Measurements from ENCODE around the gene UST. TPM values are rescaled to one million over a fixed set of nuclear protein-coding genes. Genes with fewer than 3 reads are reported as not detected.
A peak's percentile ranks its signal among the peaks of the same experiment; 100 is the strongest.

UST gene
- total RNA-seq, 2 donors from 2014 or later = 1.6 to 3.7 TPM

DNA sequence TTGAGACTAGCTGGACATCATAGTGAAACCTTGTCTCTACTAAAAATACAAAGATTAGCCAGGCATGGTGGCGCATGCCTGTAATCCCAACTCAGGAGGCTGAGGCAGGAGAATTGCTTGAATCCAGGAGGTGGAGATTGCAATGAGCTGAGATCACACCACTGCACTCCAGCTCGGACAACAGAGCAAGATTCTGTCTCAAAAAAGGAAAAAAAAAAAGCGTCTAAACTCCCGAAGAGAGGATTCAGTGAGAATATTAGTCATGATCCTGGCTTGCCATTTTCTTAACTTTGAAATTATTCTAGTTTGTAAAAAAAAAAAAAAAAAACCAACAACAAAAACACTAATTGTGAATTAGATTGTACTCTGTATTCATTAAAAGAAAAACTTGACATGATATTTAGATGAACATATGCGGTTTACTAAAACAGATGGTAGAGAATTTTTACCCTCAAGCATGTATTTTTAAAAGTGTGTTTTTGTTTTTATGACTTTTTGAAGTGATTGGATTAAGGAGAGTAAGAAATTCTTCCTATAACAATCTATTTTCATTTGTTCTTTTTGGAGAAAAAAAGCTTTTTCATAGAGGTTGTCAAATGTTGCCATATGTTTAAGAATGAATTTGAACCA lies 80.7 kb downstream of the UST start:
- Mint-ChIP-seq H3K36me3 (ENCODE audit: insufficient read depth in 2 of 2) (no peaks in the 10 kb centered on the region), H3K27me3 (ENCODE audit: low read depth) (peaks cover 9% of the 10 kb centered on the region), H3K27ac (no peak overlapping the region), H3K4me1 (ENCODE audit: low read depth) (peaks cover 22% of the 10 kb centered on the region), H3K9me3 (peaks cover 0 to 5% of the 10 kb centered on the region in 2 donors), H3K4me3 (no peak overlapping the region)
- ATAC-seq (replicated peaks in 1 of 2) (no peak), DNase-seq (no peak)

DNA sequence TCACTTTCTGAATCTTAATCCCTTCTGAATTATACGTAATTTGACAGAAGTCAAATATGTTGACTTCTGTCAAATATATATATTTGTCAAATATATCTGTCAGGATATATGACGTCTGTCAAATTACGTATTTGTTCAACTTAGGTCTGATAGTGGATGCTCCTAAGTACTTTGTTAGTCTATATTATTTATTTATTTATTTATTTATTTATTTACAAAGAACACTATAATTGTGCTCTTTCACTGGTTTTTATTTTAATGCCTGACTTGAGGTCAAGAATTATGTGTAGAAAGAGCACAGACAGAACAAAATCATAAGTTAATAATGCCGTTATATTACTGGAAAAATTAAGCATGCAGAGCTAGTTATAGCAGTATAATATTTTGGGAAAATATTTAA lies 81.2 kb downstream of the UST start:
- H3K4me1 Mint-ChIP-seq (ENCODE audit: low read depth) = peaks cover 22% of the 10 kb centered on the region
- peaks cover 9% of the 10 kb centered on the region for H3K27me3 Mint-ChIP-seq (ENCODE audit: low read depth)
- ATAC-seq (replicated peaks in 1 of 2) = no peak
- H3K9me3 Mint-ChIP-seq = peaks cover 0 to 5% of the 10 kb centered on the region in 2 donors
- no peak for DNase-seq
- no peaks in the 10 kb centered on the region for H3K36me3 Mint-ChIP-seq (ENCODE audit: insufficient read depth in 2 of 2)
- no peak overlapping the region for H3K27ac Mint-ChIP-seq
- H3K4me3 Mint-ChIP-seq = no peak overlapping the region

- Mint-ChIP-seq H3K4me3 (peak overlapping the region in 1 of 2 donors; percentile 92), H3K9me3 (peaks cover 0 to 5% of the 10 kb centered on the region in 2 donors), H3K36me3 (ENCODE audit: insufficient read depth in 2 of 2) (no peaks in the 10 kb centered on the region), H3K27ac (no peak overlapping the region), H3K27me3 (ENCODE audit: low read depth) (peaks cover 8% of the 10 kb centered on the region), H3K4me1 (ENCODE audit: low read depth) (peaks cover 28% of the 10 kb centered on the region)
- DNase-seq (no peak), ATAC-seq (replicated peaks in 1 of 2) (no peak)
Observed at GRCh38 chr6:148829415-148830101, 82.7 kb downstream of the UST start.

GRCh38 chr6:148830614-148831013 lies 83.8 kb downstream of the UST start:
- Mint-ChIP-seq H3K27ac (peak overlapping the region; percentile 95), H3K4me3 (peak overlapping the region; percentile 56 to 92), H3K36me3 (ENCODE audit: insufficient read depth in 2 of 2) (no peaks in the 10 kb centered on the region), H3K27me3 (ENCODE audit: low read depth) (peaks cover 8% of the 10 kb centered on the region), H3K9me3 (peaks cover 0 to 2% of the 10 kb centered on the region in 2 donors), H3K4me1 (ENCODE audit: low read depth) (peaks cover 33% of the 10 kb centered on the region)
- ATAC-seq (replicated peaks in 1 of 2) = peak; percentile 63 to 70
- no peak for DNase-seq

DNA sequence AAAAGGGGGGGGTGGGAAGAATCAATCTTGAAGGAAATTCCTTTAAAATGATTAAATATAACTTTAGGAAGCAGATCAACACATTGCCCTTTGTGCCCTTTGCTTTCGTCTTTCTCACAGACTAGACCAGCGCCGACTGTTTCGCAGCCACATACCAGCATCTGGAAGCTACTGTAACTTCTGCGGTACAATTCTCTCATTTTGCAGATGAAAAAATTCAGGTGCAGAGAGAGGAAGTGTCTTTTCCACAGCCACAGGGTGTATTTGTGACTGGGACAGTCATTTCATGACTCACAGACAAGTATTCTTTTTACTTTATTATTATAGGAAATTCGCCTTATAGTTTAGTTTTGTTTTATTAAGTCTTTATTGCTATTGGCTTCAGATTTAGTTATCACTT lies 84.2 kb downstream of the UST start:
- no peaks in the 10 kb centered on the region for H3K36me3 Mint-ChIP-seq (ENCODE audit: insufficient read depth in 2 of 2)
- H3K27me3 Mint-ChIP-seq (ENCODE audit: low read depth) = peaks cover 8% of the 10 kb centered on the region
- peak overlapping the region; percentile 56 to 92 for H3K4me3 Mint-ChIP-seq
- H3K9me3 Mint-ChIP-seq = no peaks in the 10 kb centered on the region
- H3K4me1 Mint-ChIP-seq (ENCODE audit: low read depth) = peaks cover 37% of the 10 kb centered on the region
- ATAC-seq (replicated peaks in 1 of 2) (peak; percentile 56 to 68), DNase-seq (peak; percentile 33)
- peak overlapping the region; percentile 95 for H3K27ac Mint-ChIP-seq

DNA sequence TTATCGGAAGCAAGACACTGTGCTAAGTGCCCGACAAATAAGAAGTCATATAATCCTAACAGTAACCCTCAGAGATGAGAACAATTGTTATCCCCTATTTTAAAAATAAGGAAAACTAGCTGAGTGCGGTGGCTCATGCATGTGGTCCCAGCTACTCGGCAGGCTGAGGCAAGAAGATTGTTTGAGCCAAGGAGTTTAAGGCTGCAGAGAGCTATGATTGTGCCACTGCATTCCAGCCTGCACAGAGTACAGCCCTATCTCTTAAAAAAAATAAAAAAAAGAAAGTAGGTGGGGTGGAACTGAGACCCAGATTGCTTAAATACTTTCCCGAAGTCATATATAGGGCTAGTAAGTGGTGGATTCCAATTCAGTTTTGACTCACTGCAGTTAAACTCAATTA lies 84.7 kb downstream of the UST start:
- peaks cover 8% of the 10 kb centered on the region for H3K27me3 Mint-ChIP-seq (ENCODE audit: low read depth)
- no peaks in the 10 kb centered on the region for H3K36me3 Mint-ChIP-seq (ENCODE audit: insufficient read depth in 2 of 2)
- no peak overlapping the region for H3K27ac Mint-ChIP-seq
- ATAC-seq (replicated peaks in 1 of 2) (no peak), DNase-seq (no peak)
- peak overlapping the region; percentile 24 to 92 for H3K4me3 Mint-ChIP-seq
- peaks cover 42% of the 10 kb centered on the region for H3K4me1 Mint-ChIP-seq (ENCODE audit: low read depth)
- no peaks in the 10 kb centered on the region for H3K9me3 Mint-ChIP-seq

GRCh38 chr6:148835920-148836441 lies 89.2 kb downstream of the UST start:
- peaks cover 8% of the 10 kb centered on the region for H3K27me3 Mint-ChIP-seq (ENCODE audit: low read depth)
- peaks cover 0 to 2% of the 10 kb centered on the region in 2 donors for H3K36me3 Mint-ChIP-seq (ENCODE audit: insufficient read depth in 2 of 2)
- H3K9me3 Mint-ChIP-seq = no peaks in the 10 kb centered on the region
- peak overlapping the region; percentile 53 to 75 for H3K4me3 Mint-ChIP-seq
- peak overlapping the region; percentile 82 for H3K27ac Mint-ChIP-seq
- DNase-seq (peak; percentile 49 to 58), ATAC-seq (replicated peaks in 1 of 2) (peak; percentile 81 to 84)
- peaks cover 41% of the 10 kb centered on the region for H3K4me1 Mint-ChIP-seq (ENCODE audit: low read depth)

DNA sequence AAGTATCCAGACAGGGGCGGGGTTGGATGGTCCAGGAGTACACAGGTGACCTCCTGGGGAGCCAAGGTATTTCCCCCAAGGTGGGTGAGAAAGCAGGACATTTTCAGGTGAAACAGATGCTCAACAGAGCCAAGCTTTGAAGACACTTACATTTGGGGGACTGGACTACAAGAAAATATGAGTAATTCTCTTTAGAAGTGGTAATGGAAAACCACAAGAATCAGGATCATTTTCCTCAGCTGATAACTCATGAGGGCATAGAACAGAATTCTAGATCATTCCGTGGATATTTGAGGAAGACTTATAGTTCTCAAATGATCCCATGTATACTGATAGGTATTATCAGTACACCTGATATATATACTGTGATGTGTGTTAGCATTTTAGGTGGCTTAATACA lies 89.9 kb downstream of the UST start:
- Mint-ChIP-seq H3K27ac (peak overlapping the region; percentile 82), H3K4me1 (ENCODE audit: low read depth) (peaks cover 34% of the 10 kb centered on the region), H3K9me3 (no peaks in the 10 kb centered on the region), H3K4me3 (peak overlapping the region; percentile 53 to 75), H3K27me3 (ENCODE audit: low read depth) (peaks cover 8% of the 10 kb centered on the region), H3K36me3 (ENCODE audit: insufficient read depth in 2 of 2) (peaks cover 0 to 2% of the 10 kb centered on the region in 2 donors)
- DNase-seq (no peak), ATAC-seq (replicated peaks in 1 of 2) (no peak)

GRCh38 chr6:148837941-148838340 lies 91.1 kb downstream of the UST start:
- Mint-ChIP-seq H3K4me1 (ENCODE audit: low read depth) (peaks cover 34% of the 10 kb centered on the region), H3K36me3 (ENCODE audit: insufficient read depth in 2 of 2) (peaks cover 0 to 2% of the 10 kb centered on the region in 2 donors), H3K9me3 (no peaks in the 10 kb centered on the region), H3K27me3 (ENCODE audit: low read depth) (peaks cover 8% of the 10 kb centered on the region), H3K4me3 (no peak overlapping the region), H3K27ac (no peak overlapping the region)
- no peak for ATAC-seq (replicated peaks in 1 of 2)
- no peak for DNase-seq

DNA sequence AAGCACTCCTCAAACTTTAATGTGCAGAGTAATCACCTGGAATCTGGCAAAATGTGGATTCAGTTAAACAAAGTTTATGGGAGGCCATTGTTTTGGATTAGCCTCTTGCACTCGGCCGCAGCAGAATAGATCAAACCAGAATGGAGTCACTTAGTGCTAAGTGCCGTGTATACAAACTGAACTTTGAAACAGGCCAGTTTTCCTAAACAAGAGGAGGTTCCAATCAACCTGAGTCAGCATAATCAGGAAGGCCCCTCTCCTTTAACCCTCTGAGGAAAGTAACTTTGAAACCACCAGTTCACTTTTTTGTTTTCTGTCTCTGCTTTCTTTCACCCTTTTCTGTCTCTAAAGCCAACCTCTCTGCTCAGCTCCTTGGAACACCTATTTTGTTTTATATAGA lies 92.2 kb downstream of the UST start:
- no peak for DNase-seq
- peaks cover 3% of the 10 kb centered on the region for H3K27me3 Mint-ChIP-seq (ENCODE audit: low read depth)
- peaks cover 29% of the 10 kb centered on the region for H3K4me1 Mint-ChIP-seq (ENCODE audit: low read depth)
- H3K9me3 Mint-ChIP-seq = no peaks in the 10 kb centered on the region
- no peak overlapping the region for H3K4me3 Mint-ChIP-seq
- peaks cover 0 to 2% of the 10 kb centered on the region in 2 donors for H3K36me3 Mint-ChIP-seq (ENCODE audit: insufficient read depth in 2 of 2)
- H3K27ac Mint-ChIP-seq = no peak overlapping the region
- no peak for ATAC-seq (replicated peaks in 1 of 2)

DNA sequence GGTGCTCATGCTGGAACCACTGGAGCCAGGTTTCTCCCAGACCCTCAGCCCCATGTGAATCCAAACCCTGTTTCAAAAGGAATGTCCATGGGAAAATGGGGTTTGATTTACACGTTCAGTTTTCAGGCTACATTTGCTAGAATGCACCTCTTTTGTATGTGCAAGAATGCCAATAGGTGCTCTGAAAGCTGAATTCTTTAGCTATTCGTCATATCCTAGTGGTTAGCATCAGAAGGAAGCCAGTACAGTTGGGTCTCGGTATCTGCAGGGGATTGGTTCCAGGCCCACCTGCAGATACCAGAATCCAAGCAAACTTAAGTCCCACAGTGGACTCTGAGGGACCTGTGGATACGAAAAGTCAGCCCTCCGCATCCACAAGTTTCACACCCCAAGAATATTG lies 93.4 kb downstream of the UST start:
- H3K9me3 Mint-ChIP-seq = no peaks in the 10 kb centered on the region
- H3K36me3 Mint-ChIP-seq (ENCODE audit: insufficient read depth in 2 of 2) = peaks cover 0 to 2% of the 10 kb centered on the region in 2 donors
- ATAC-seq (replicated peaks in 1 of 2) = no peak
- no peak overlapping the region for H3K4me3 Mint-ChIP-seq
- no peaks in the 10 kb centered on the region for H3K27me3 Mint-ChIP-seq (ENCODE audit: low read depth)
- H3K4me1 Mint-ChIP-seq (ENCODE audit: low read depth) = peaks cover 27% of the 10 kb centered on the region
- H3K27ac Mint-ChIP-seq = no peak overlapping the region
- no peak for DNase-seq

GRCh38 chr6:148842296-148843019 lies 95.6 kb downstream of the UST start:
- Mint-ChIP-seq H3K9me3 (no peaks in the 10 kb centered on the region), H3K36me3 (ENCODE audit: insufficient read depth in 2 of 2) (peaks cover 0 to 2% of the 10 kb centered on the region in 2 donors), H3K4me1 (ENCODE audit: low read depth) (peaks cover 6% of the 10 kb centered on the region), H3K27me3 (ENCODE audit: low read depth) (no peaks in the 10 kb centered on the region), H3K4me3 (no peak overlapping the region), H3K27ac (no peak overlapping the region)
- DNase-seq (no peak), ATAC-seq (replicated peaks in 1 of 2) (no peak)

- H3K4me1 Mint-ChIP-seq (ENCODE audit: low read depth) = peaks cover 4% of the 10 kb centered on the region
- no peaks in the 10 kb centered on the region for H3K36me3 Mint-ChIP-seq (ENCODE audit: insufficient read depth in 2 of 2)
- H3K27ac Mint-ChIP-seq = no peak overlapping the region
- DNase-seq (no peak), ATAC-seq (replicated peaks in 1 of 2) (no peak)
- no peaks in the 10 kb centered on the region for H3K27me3 Mint-ChIP-seq (ENCODE audit: low read depth)
- peaks cover 0 to 1% of the 10 kb centered on the region in 2 donors for H3K9me3 Mint-ChIP-seq
- no peak overlapping the region for H3K4me3 Mint-ChIP-seq
Observed at GRCh38 chr6:148845464-148845863, 98.6 kb downstream of the UST start.
